RWPE2 (cell line): ENCODE results near the gene OTUD3.

Source experiments
- ATAC-seq: fragments of 200-7000 bp; cut with Tn5 transposase; 3 replicates; pipeline ENCODE4 v1.9.1; 2021; ENCODE audit warnings: low read depth
- DNase-seq: peaks from one replicate; pipeline ENCODE4 v3.0.0-alpha.2; 2020; ENCODE audit warnings: low spot score
- H3K27ac ChIP-seq: fragments of 450-650 bp; 2 replicates; pipeline ENCODE4 v1.5.1; 2017; ENCODE audit warnings: mild to moderate bottlenecking; ENCODE audit not compliant: poor library complexity, severe bottlenecking
- H3K27me3 ChIP-seq: fragments of 250-450 bp; sonication (Bioruptor Pico); 2 replicates; pipeline ENCODE4 v1.5.1; 2021; ENCODE audit warnings: mild to moderate bottlenecking, moderate library complexity; ENCODE audit not compliant: insufficient read depth, poor library complexity, severe bottlenecking
- H3K36me3 ChIP-seq: fragments of 250-450 bp; sonication (Bioruptor Pico); 2 replicates; pipeline ENCODE4 v1.5.1; 2020; ENCODE audit warnings: low read depth, mild to moderate bottlenecking, moderate library complexity
- H3K4me1 ChIP-seq: fragments of 250-450 bp; sonication (Bioruptor Pico); 2 replicates; pipeline ENCODE4 v1.5.1; 2021; ENCODE audit warnings: mild to moderate bottlenecking, moderate library complexity; ENCODE audit not compliant: insufficient read depth, poor library complexity, severe bottlenecking
- H3K4me3 ChIP-seq: fragments of 250-450 bp; sonication (Bioruptor Pico); 2 replicates; pipeline ENCODE4 v1.5.1; 2021; ENCODE audit warnings: mild to moderate bottlenecking, moderate library complexity; ENCODE audit not compliant: severe bottlenecking
- H3K9me3 ChIP-seq: fragments of 250-450 bp; sonication (Bioruptor Pico); 2 replicates; pipeline ENCODE4 v1.5.1; 2021; ENCODE audit warnings: mild to moderate bottlenecking, moderate library complexity; ENCODE audit not compliant: severe bottlenecking
- CTCF ChIP-seq: fragments of 450-650 bp; IDR thresholded peaks from one replicate; pipeline ENCODE4 v1.5.1; 2017; ENCODE audit warnings: mild to moderate bottlenecking, moderate library complexity; ENCODE audit not compliant: poor library complexity, severe bottlenecking

Gene OTUD3

DNA sequence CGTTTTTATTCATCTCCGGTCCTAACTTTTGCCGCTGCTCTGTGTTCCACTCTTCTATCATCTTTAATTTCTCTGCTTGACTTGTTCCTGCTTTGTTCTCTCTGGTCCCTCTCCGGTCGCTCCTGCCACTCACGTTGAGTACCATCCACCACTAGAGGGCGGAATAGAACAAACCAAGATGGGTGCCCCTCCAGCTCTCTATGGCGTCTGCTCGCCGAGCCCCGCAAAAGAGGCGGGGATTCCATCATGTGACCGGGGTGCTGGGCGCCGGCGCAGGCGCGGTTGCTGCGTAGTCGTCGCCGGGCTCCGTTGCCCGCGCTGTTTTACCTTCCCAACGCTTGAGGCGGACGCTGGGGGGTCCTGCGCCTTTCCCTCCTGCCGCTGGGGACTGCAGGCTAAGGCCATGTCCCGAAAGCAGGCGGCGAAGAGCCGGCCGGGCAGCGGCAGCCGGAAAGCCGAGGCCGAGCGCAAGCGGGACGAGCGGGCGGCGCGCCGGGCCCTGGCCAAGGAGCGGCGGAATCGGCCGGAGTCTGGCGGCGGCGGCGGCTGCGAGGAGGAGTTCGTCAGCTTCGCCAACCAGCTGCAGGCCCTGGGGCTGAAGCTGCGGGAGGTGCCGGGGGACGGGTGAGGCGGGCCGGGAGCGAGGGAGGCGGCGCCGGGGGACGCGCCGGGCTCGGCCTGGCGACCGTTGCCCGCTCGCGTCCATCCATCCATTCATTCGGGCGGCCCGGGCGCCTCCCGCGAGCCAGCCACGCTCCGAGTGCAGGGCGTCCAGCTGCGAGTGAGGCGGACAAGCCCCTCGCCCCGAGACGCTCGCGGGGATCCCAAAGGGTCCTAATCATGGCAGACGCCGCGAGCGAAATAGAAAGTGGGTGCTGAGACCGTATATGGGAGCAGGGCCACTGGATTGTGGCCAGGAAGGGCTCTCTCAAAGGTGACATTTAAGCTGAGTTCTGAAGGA lies at the start of gene OTUD3:
OTUD3 (plus strand) TSS at position 285 of the 961 bp plus-strand sequence; CDS start at position 404, 119 bp downstream.
- peak within 1 kb of the TSS; percentile 86 for H3K4me3 ChIP-seq
- H3K9me3 ChIP-seq = no peaks in the 10 kb centered on the region
- ATAC-seq (peak; percentile 88), DNase-seq (peak; percentile 93)
- peak within 1 kb of the TSS; percentile 50 for H3K27ac ChIP-seq
- H3K27me3 ChIP-seq = no peaks in the 10 kb centered on the region
- peak; percentile 93 for TF ChIP-seq CTCF
- H3K36me3 ChIP-seq = peaks cover 12% of the 10 kb centered on the region
- peaks cover 20% of the 10 kb centered on the region for H3K4me1 ChIP-seq

- Histone ChIP-seq H3K9me3 (peaks cover 3% of the 10 kb centered on the region), H3K27me3 (no peaks in the 10 kb centered on the region), H3K4me3 (no peak overlapping the region), H3K36me3 (no peaks in the 10 kb centered on the region), H3K27ac (no peak overlapping the region), H3K4me1 (no peaks in the 10 kb centered on the region)
- ATAC-seq (no peak), DNase-seq (no peak)
- TF ChIP-seq CTCF = no peak
Measured at GRCh38 chr1:19835578-19835977, 46.6 kb upstream of the OTUD3 start.

- no peak for TF ChIP-seq CTCF
Measured at GRCh38 chr1:19837866-19838265, 44.3 kb upstream of the OTUD3 start.

DNA sequence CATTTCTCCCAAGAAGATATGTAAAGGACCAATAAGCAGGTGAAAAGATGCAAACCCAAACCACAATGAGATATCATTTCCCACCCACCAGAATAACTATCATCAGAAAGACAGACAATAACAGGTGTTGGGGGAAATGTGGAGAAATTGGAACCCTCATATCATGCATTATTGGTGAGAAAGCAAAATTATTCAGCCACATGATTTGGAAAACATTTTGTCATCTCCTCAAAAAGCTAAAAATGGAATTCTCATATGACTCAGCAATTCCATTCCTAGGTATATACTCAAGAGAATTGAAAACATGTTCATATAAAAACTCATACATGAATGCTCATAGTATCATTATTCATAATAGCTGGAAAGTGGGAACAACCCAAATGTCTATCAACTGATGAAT lies 42.0 kb upstream of the OTUD3 start:
- Histone ChIP-seq H3K4me1 (no peaks in the 10 kb centered on the region), H3K9me3 (no peaks in the 10 kb centered on the region), H3K27ac (no peak overlapping the region), H3K27me3 (no peaks in the 10 kb centered on the region), H3K36me3 (no peaks in the 10 kb centered on the region), H3K4me3 (no peak overlapping the region)
- TF ChIP-seq CTCF = no peak
- DNase-seq (no peak), ATAC-seq (no peak)

More at GRCh38 chr1:19837866-19838265, 44.3 kb upstream of the OTUD3 start:
- no peak for DNase-seq
- Histone ChIP-seq H3K27me3 (no peaks in the 10 kb centered on the region), H3K4me3 (no peak overlapping the region), H3K27ac (no peak overlapping the region), H3K9me3 (no peaks in the 10 kb centered on the region), H3K36me3 (no peaks in the 10 kb centered on the region), H3K4me1 (no peaks in the 10 kb centered on the region)
- no peak for ATAC-seq
